GM23338 (cell line): Measurements from ENCODE around the gene HSD3B7. TPM values are rescaled to one million over a fixed set of nuclear protein-coding genes. Genes with fewer than 3 reads are reported as not detected.

Experiments used
- ATAC-seq: fragments of 200-7000 bp; cut with Tn5 transposase; 3 replicates; pipeline ENCODE4 v1.9.1; 2020
- DNase-seq: peaks from one replicate; pipeline ENCODE4 v3.0.0-alpha.2; 2015; ENCODE audit warnings: low spot score
- H2AFZ ChIP-seq: fragments of 200-600 bp; sonication (generic); 2 replicates; pipeline ENCODE4 v1.8.0; 2016; ENCODE audit warnings: antibody characterized with exemption, mild to moderate bottlenecking, moderate library complexity
- H3F3A ChIP-seq: fragments of 200-600 bp; sonication (generic); replicated peaks from 2 replicates; pipeline ENCODE4 v1.8.0; 2017; ENCODE audit warnings: antibody characterized with exemption, mixed run types, low read depth
- H3K27ac ChIP-seq: fragments of 200-600 bp; sonication (generic); 2 replicates; pipeline ENCODE4 v1.6.1; 2016; ENCODE audit warnings: low read depth
- H3K27me3 ChIP-seq: fragments of 200-600 bp; sonication (generic); 2 replicates; pipeline ENCODE4 v1.8.0; 2016; ENCODE audit warnings: mild to moderate bottlenecking, mixed run types, moderate library complexity; ENCODE audit not compliant: insufficient read depth
- H3K36me3 ChIP-seq: fragments of 200-600 bp; sonication (generic); 2 replicates; pipeline ENCODE4 v1.8.0; 2016; ENCODE audit warnings: mild to moderate bottlenecking; ENCODE audit not compliant: insufficient read depth
- H3K4me1 ChIP-seq: fragments of 200-600 bp; sonication (generic); 2 replicates; pipeline ENCODE4 v1.8.0; 2016; ENCODE audit warnings: mild to moderate bottlenecking, moderate library complexity; ENCODE audit not compliant: insufficient read depth
- H3K4me2 ChIP-seq: fragments of 200-600 bp; sonication (generic); 2 replicates; pipeline ENCODE4 v1.7.1; 2017; ENCODE audit warnings: mixed run types
- H3K4me3 ChIP-seq: fragments of 200-600 bp; sonication (generic); 2 replicates; pipeline ENCODE4 v1.6.1; 2016; ENCODE audit warnings: mixed run types
- H3K79me2 ChIP-seq: fragments of 200-600 bp; sonication (generic); replicated peaks from 2 replicates; pipeline ENCODE4 v1.8.0; 2017; ENCODE audit warnings: mild to moderate bottlenecking; ENCODE audit not compliant: insufficient read depth
- H3K9me2 ChIP-seq: fragments of 200-600 bp; sonication (generic); 2 replicates; pipeline ENCODE4 v1.8.0; 2017; ENCODE audit not compliant: insufficient read depth
- H4K20me1 ChIP-seq: fragments of 200-600 bp; sonication (generic); replicated peaks from 2 replicates; pipeline ENCODE4 v1.8.0; 2017; ENCODE audit warnings: mild to moderate bottlenecking; ENCODE audit not compliant: insufficient read depth
- H3K27ac Mint-ChIP-seq: 2 replicates; pipeline ENCODE4 v1.8.0; 2020; ENCODE audit warnings: inconsistent platforms, mild to moderate bottlenecking, moderate library complexity, mixed read lengths
- H3K27me3 Mint-ChIP-seq: 3 replicates; pipeline ENCODE4 v1.8.0; 2022; ENCODE audit warnings: low read depth, mild to moderate bottlenecking, moderate library complexity, mixed read lengths, inconsistent platforms; ENCODE audit not compliant: insufficient read depth, poor library complexity
- H3K36me3 Mint-ChIP-seq: 3 replicates; pipeline ENCODE4 v1.8.0; 2021; ENCODE audit warnings: low read depth, mild to moderate bottlenecking, inconsistent platforms, moderate library complexity, mixed read lengths
- H3K4me1 Mint-ChIP-seq: 3 replicates; pipeline ENCODE4 v1.8.0; 2020; ENCODE audit warnings: mild to moderate bottlenecking, inconsistent platforms, mixed read lengths
- H3K4me3 Mint-ChIP-seq: 3 replicates; pipeline ENCODE4 v1.8.0; 2021; ENCODE audit warnings: moderate library complexity, mild to moderate bottlenecking, inconsistent platforms, mixed read lengths
- H3K9me3 Mint-ChIP-seq: 3 replicates; pipeline ENCODE4 v1.8.0; 2020; ENCODE audit warnings: moderate library complexity, mild to moderate bottlenecking, inconsistent platforms, mixed read lengths
- CTCF ChIP-seq, 2 experiments: fragments of 200-600 bp in 1 of 2; sonication (generic) in 1 of 2; conservative IDR thresholded peaks; 2 replicates each; pipeline versions ENCODE4 v1.5.1 to v1.6.1; 2016 to 2017; ENCODE audit warnings: antibody characterized with exemption in 2 of 2, low read depth in 2 of 2, mild to moderate bottlenecking in 2 of 2, moderate library complexity in 1 of 2
- ETS1 ChIP-seq: IDR thresholded peaks from 2 replicates; pipeline ENCODE4 v1.6.1; 2016; ENCODE audit warnings: antibody characterized with exemption
- EZH2 ChIP-seq: fragments of 200-600 bp; sonication (generic); IDR thresholded peaks from one replicate; pipeline ENCODE4 v1.8.0; 2017; ENCODE audit warnings: antibody characterized with exemption, mild to moderate bottlenecking, low read depth; ENCODE audit not compliant: unreplicated experiment
- EZH2phosphoT487 ChIP-seq: fragments of 200-600 bp; sonication (generic); IDR thresholded peaks from one replicate; pipeline ENCODE4 v1.8.1; 2018; ENCODE audit warnings: antibody characterized with exemption; ENCODE audit not compliant: unreplicated experiment
- JUNB ChIP-seq: IDR thresholded peaks from one replicate; pipeline ENCODE4 v1.6.1; 2016; ENCODE audit warnings: antibody characterized with exemption; ENCODE audit not compliant: unreplicated experiment
- NANOG ChIP-seq: IDR thresholded peaks from 2 replicates; pipeline ENCODE4 v1.6.1; 2016; ENCODE audit warnings: antibody characterized with exemption, borderline replicate concordance
- POLR2AphosphoS5 ChIP-seq: IDR thresholded peaks from 2 replicates; pipeline ENCODE4 v1.6.1; 2016; ENCODE audit warnings: antibody characterized with exemption, low read depth
- REST ChIP-seq: IDR thresholded peaks from one replicate; pipeline ENCODE4 v1.6.1; 2018; ENCODE audit warnings: antibody characterized with exemption; ENCODE audit not compliant: unreplicated experiment
- STAT1 ChIP-seq: IDR thresholded peaks from one replicate; pipeline ENCODE4 v1.6.1; 2016; ENCODE audit warnings: antibody characterized with exemption; ENCODE audit not compliant: unreplicated experiment
- ZNF331 ChIP-seq: fragments of 250-450 bp; sonication (Bioruptor Pico); IDR thresholded peaks from 2 replicates; pipeline ENCODE4 v1.5.0; 2020; ENCODE audit warnings: low read depth, mild to moderate bottlenecking, moderate library complexity
- ZNF462 ChIP-seq: fragments of 250-450 bp; sonication (Bioruptor Pico); IDR thresholded peaks from 2 replicates; pipeline ENCODE4 v1.5.0; 2020; ENCODE audit warnings: mild to moderate bottlenecking, moderate library complexity
- polyA plus RNA-seq: library from polyadenylated mRNA; unstranded; fragments of >200 nt; fragmentation: Nextera tagmentation; extraction: Ambion mirVana; gene quantifications from 2 replicates; pipeline ENCODE4 v1.2.1, GENCODE V29; 2016
- total RNA-seq: library from RNA; depleted of rRNA; stranded (reverse); fragments of >200 nt; shearing (Covaris generic); gene quantifications from 2 replicates; pipeline ENCODE4 v1.2.3, GENCODE V29; 2014

HSD3B7 gene
- total and polyA plus RNA-seq, 2 experiments from 2014 or later: 4.3 to 12.2 TPM

DNA sequence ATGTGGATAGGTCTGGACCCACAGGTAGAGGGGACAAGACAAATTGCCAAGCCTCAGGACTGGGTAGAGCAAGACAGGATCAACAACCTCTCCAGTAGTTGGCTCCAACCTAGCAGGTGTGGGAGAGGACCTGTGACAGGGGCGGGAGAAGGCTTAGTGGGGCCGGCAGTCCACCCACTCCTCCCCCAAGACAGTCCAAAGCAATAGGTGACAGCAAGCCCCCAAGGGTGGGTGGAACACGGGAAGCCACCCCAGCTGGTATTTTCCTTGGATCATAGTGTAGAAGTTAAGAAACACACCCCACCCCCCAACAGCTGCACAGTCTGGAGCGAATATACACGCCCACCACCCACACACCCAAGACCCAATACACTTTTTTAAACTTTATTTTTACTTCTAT is 44.3 kb downstream of the HSD3B7 start:
- TF ChIP-seq JUNB (no peak), REST (no peak), STAT1 (no peak), CTCF (conservative IDR thresholded peaks at IDR 0.05; ENCODE audit: low read depth in 2 of 2) (no peak), ETS1 (no peak), ZNF462 (CRISPR knock-in tag) (no peak), EZH2phosphoT487 (no peak), EZH2 (no peak), POLR2AphosphoS5 (no peak), NANOG (no peak), ZNF331 (CRISPR knock-in tag) (no peak)
- H2AFZ ChIP-seq: no peak overlapping the region
- no peak overlapping the region for H3K4me3 ChIP-seq
- no peaks in the 10 kb centered on the region for H3K9me2 ChIP-seq
- Mint-ChIP-seq H3K36me3 (no peaks in the 10 kb centered on the region), H3K27me3 (peaks cover 14% of the 10 kb centered on the region), H3K9me3 (no peaks in the 10 kb centered on the region; the same call in 2 of the 3 replicates), H3K4me3 (no peak overlapping the region), H3K4me1 (peaks cover 14% of the 10 kb centered on the region), H3K27ac (no peak overlapping the region)
- no peaks in the 10 kb centered on the region; the same call in 1 of the 2 replicates for H3K79me2 ChIP-seq
- peaks cover 9% of the 10 kb centered on the region for H3K4me1 ChIP-seq
- no peaks in the 10 kb centered on the region for H4K20me1 ChIP-seq
- H3F3A ChIP-seq: peaks cover 12% of the 10 kb centered on the region
- H3K27ac ChIP-seq: no peak overlapping the region
- DNase-seq (no peak), ATAC-seq (no peak)
- no peaks in the 10 kb centered on the region for H3K27me3 ChIP-seq
- H3K4me2 ChIP-seq: no peak overlapping the region
- no peaks in the 10 kb centered on the region for H3K36me3 ChIP-seq
